GM19452 (cell line): ENCODE data around the gene SLC10A4.
"Not testable (repeated sequence)": the region's sequence is repeated elsewhere in the genome, so short reads cannot be mapped to it uniquely, and the experiment has no call there.

Experiments used
- ATAC-seq: cut with Tn5 transposase; IDR thresholded peaks from one replicate; pipeline ENCODE4 v1.9.1; 2021; ENCODE audit not compliant: unreplicated experiment

The SLC10A4 gene, protein sequence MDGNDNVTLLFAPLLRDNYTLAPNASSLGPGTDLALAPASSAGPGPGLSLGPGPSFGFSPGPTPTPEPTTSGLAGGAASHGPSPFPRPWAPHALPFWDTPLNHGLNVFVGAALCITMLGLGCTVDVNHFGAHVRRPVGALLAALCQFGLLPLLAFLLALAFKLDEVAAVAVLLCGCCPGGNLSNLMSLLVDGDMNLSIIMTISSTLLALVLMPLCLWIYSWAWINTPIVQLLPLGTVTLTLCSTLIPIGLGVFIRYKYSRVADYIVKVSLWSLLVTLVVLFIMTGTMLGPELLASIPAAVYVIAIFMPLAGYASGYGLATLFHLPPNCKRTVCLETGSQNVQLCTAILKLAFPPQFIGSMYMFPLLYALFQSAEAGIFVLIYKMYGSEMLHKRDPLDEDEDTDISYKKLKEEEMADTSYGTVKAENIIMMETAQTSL

DNA sequence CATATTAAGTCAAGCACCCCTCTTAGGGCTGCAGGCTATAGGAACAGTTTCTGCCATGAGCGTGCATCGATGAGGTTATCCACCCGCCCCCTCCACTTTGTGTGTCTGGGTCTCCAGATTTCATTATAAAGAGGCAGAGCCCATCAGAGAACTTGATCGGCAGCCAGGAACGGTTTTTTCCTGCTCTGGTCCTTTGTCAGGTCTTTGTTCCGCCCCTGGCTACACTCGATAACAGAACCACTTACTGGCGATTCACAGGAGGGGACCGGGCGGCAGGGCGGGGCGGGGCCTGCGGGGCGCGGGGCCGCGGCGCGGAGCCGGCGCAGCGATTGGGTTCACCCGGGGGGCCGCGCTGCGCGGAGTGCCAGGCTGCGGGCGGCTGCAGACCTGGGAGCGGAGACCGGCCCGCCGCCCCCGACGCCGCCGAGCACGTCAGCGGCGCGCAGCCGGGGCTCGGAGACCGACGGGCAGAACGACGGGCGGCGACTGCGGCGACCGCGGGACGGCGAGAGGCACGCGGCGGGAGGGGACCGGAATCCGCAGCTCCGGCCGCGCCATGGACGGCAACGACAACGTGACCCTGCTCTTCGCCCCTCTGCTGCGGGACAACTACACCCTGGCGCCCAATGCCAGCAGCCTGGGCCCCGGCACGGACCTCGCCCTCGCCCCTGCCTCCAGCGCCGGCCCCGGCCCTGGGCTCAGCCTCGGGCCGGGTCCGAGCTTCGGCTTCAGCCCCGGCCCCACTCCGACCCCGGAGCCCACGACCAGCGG is at the start of gene SLC10A4:
TSS of gene SLC10A4 (plus strand) at position 338 of the 771 bp plus-strand sequence. CDS start at position 557, 219 bp downstream.
- ATAC-seq, result no peak

- no peak for ATAC-seq
Measured at GRCh38 chr4:48436318-48436717, 46.8 kb upstream of the SLC10A4 start.

- no peak for ATAC-seq
Measured at GRCh38 chr4:48439988-48440387, 43.2 kb upstream of the SLC10A4 start.

- ATAC-seq, result not testable (repeated sequence)
Measured at GRCh38 chr4:48440914-48441313, 42.2 kb upstream of the SLC10A4 start.

DNA sequence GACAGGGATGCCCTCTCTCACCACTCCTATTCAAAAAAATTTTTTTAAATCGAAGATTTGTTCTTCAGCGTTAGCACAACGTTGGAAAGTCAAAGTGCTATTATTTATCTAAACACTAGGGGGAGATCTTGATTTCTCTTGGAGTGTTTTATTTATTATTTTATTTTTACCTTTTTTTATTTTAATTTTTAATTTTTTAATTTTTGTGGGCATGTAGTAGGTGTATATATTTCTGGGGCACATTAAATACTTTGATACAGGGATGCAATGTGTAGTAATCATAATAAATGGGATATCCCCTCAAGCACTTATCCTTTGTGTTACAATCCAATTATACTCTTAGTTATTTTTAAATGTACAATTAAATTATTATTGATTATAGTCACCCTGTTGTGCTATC is 37.4 kb upstream of the SLC10A4 start:
- no peak for ATAC-seq

GRCh38 chr4:48446642-48447041 is 36.5 kb upstream of the SLC10A4 start:
- ATAC-seq, result no peak

DNA sequence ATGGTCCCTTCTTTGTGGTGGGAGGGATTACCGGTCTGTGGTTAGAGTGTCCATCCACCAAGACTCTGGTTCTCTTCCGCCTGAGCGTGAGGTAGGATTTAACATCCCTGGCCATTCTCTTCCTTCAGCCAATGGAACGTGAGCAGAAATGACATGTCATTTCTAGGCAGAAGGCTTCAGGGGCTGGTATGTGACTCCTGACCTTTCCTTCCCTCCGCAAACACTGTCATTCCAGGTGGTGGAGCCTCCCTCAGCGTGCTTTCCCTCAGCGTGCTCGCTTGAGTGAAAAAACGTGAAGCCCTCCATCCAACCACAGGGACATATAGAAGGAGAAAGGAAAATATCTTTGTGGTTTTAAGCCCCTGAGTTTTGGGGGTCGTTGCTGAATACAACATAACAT is 34.0 kb upstream of the SLC10A4 start:
- no peak for ATAC-seq

DNA sequence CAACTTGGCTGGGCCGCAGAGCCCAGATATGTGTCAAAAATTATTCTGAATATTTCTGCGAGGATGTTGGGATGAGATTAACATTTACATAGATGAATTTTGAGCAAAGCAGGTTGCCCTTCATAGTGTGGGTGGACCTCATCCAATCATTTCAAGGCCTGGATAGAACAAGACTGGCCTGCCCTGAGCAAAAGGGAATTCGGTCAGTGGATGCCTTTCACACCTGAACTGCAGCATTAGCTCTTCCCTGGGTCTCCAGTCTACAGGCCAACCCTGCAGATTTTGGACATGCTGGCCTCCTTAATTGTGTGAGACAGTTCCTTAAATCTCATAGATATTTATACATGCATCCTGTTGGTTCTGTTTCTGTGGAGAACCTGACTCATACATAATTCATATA is 32.4 kb upstream of the SLC10A4 start:
- no peak for ATAC-seq

DNA sequence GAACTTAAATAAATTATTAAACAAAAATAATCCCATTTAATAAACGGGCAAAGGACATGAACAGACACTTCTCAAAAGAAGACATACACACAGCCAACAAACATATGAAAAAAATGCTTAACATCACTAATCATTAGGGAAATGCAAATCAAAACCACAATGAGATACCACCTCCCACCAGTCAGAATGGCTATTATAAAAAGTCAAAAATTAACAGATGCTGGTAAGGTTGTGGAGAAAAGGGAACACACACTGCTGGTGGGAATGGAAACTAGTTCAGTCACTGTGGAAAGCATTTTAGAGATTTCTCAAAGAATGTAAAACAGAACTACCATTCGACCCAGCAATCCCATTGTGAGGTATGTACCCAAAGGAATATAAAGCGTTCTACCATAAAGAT is 31.5 kb upstream of the SLC10A4 start:
- not testable (repeated sequence) for ATAC-seq

DNA sequence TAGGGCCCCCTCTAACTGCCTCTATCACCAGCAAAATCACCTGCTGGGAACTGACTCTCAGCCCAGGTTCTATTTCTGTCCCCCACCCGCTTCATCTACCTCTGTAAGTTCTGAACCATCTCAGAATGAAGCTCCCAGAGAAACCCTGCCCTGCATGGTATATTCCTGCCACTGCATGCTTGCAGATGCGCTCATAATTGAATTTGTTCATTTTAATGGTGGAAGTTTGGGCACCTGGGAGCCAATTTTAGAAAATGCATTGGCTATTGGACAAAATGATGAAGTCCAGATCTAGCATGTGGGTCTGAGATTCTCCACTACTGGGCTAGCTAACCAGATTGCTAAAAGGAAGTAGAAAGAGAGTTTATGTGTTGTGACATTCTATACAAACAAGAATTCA is 28.6 kb upstream of the SLC10A4 start:
- ATAC-seq, result no peak

DNA sequence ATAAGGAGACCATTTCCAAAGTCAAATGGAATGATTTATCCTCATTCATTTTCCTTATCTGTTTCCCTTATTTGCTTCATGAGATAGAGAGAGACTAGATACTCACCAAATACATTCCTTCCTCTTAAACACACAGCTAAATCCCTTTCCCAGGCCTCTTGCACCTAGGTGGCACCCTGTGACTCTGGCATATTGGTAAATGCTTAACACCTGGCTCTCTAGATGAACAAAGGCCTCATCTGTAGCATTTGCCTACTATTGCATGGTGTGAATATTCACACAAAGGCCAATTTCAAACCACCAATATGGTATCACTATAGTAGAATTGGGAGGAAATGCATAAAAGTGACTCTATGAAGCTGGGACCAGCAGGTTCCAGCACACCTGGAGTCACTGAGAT is 22.1 kb upstream of the SLC10A4 start:
- no peak for ATAC-seq

- ATAC-seq, result no peak
Measured at GRCh38 chr4:48462363-48462762, 20.8 kb upstream of the SLC10A4 start.

- no peak for ATAC-seq
Measured at GRCh38 chr4:48467442-48467841, 15.7 kb upstream of the SLC10A4 start.

DNA sequence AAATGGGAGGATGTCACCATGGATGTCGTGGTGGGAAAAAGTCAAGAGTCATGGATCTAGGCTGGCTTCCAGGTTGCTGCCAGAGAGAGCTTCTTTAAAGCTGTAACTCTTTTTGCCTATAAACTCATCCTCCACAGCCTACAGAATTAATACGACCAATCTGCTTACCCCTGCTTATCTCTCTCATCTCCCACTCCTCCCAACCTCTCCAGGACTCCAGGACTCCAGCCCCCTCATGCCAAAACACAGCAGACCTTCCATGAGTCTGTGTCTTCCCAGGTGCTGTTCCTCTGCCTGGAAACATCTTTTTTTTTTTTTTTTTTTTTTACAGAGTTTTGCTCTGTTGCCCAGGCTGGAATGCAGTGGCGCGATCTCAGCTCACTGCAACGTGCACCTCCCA is 15.3 kb upstream of the SLC10A4 start:
- no peak for ATAC-seq

GRCh38 chr4:48470137-48470536 is 13.0 kb upstream of the SLC10A4 start:
- no peak for ATAC-seq

DNA sequence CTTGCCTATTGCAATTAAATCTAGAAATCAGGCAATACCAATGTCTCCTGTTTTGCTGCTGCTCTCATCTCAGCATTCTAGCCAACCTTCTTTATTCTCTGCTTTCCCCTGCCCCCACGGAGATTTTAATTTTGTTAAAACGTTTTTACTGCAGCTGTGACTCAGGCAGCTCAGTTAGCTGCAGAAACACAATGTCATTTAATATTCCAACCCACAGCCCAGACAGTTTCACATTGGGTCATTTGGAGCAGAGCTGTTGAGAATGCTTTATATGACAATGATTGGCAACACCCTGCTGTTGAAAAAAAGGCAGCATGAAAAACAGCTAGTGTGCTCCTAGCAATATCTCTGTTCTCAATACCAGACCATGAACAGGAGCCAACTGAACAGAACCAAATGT is 12.6 kb upstream of the SLC10A4 start:
- ATAC-seq, result no peak

- ATAC-seq, result no peak
Measured at GRCh38 chr4:48472794-48473193, 10.3 kb upstream of the SLC10A4 start.

- no peak for ATAC-seq
Measured at GRCh38 chr4:48475770-48476169, 7.4 kb upstream of the SLC10A4 start.

GRCh38 chr4:48478273-48478672 is 4.9 kb upstream of the SLC10A4 start:
- no peak for ATAC-seq

GRCh38 chr4:48481581-48481980 is 1.6 kb upstream of the SLC10A4 start:
- no peak for ATAC-seq

DNA sequence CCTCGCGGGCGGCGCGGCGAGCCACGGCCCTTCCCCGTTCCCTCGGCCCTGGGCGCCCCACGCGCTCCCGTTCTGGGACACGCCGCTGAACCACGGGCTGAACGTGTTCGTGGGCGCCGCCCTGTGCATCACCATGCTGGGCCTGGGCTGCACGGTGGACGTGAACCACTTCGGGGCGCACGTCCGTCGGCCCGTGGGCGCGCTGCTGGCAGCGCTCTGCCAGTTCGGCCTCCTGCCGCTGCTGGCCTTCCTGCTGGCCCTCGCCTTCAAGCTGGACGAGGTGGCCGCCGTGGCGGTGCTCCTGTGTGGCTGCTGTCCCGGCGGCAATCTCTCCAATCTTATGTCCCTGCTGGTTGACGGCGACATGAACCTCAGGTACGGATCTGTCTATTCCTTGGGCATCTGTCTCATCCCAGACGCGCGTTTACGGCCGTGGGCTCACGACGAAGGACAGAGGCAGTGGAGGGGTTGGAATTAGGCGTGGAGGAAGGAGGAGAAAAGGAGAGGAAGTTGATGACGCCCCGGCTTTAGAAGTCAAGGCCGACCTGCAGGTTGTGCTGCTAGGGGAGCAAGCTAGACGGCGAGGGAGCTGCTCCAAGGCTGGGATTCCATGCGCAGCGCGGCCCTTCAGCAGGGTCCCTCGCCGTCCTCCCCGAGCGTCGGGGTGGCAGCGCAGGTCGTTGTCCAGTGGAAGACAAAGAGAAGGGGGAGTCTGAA is 792 bp downstream of the SLC10A4 start:
- ATAC-seq, result no peak
